Stimulated activated CD4-positive, alpha-beta T cell treated with anti-CD3 and anti-CD28 coated beads, Interleukin-15, amount 100 ng/mL, for 24 hours (primary cell): ENCODE data around the gene FARP2.
A peak's percentile ranks its signal among the peaks of the same experiment; 100 is the strongest.
"Not testable (repeated sequence)": the region's sequence is repeated elsewhere in the genome, so short reads cannot be mapped to it uniquely, and the experiment has no call there.

Experiments
- DNase-seq: peaks from one replicate; pipeline ENCODE4 v3.0.0-alpha.2; 2020

The FARP2 gene

DNA sequence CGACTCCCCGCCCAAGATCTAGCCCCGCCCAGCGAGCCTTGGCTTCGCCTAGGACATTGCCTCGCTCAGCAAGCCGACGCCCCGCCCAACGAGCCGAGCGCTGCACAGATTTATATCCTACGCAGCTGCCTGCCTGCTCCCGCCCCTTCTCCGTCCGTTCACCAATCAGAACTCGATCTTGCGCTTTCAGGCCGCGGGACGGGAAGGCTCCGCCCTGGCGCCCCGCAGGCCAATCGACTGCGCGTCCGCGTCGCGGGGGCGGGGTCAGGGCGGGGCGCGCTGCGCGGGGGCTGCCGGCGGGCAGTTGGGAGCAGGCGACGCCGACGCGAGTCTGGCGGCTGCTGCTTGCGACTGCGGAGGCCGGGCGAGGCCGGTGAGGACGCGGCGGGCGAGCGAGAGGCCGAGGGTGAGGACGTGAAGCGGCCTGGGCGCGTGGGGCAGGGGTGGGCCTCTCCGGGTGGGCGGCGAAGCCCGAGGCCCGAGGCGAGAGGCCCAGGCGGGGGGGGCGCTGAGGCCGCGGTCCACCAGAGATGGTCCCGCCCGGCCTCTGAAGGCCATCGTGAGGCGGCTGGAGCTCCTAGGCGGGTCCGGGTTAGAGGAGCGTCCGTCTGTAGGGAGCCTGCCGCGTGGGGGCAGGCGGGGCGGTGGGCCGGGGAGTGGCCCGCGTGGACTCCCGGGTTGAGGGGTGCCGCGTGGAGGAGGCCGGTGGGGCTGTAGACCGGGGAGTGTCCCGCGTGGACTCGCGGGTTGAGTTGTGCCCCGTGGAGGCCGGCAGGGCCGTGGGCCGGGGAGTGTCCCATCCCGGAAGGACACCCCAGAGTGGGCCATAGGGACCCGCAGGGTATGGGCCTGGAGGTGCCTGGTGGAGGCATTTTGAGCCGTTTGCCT, at the start of gene FARP2:
Gene FARP2 (plus strand): TSS at position 303 of the 888 bp plus-strand sequence. CDS start 16,823 bp downstream, outside the sequence.
- DNase-seq = peak; percentile 98

DNA sequence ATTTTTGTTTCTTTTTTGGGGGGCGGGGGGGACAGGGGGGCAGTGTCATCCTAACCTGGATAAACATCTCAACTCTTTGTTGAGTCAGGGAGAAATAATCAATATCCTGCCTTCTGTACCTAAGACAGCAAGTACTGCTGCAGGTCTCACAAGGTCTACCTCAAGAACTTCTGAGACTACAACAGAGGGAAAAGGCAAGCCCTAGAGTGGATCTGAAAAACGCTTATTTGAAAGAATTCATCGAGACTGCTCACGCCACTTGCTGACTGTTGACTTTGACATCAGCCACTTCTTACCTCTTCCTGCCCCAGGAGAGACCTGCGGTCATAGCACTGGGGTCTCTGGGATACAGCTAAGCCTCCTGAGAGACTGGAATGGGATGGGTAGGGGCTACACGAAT, 49.0 kb upstream of the FARP2 start:
- DNase-seq = no peak

DNA sequence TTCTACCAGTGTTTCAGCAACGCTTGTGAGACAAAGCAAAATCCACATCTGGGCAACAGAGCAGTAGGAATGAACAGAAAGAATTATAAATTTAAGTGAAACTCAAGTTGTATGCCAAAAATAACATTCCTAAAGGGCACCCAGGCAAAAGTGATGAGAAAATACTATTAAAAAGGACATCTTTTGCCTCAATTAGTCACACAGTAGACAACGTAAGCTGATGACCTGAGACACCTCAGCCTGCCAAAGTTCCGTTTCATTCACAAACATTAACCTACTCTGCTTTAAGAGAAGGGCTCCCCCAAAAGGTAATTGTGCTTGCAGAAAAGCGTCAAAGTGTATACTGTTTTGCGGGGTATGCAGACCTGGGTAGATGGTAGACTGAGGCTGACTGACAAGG, 47.8 kb upstream of the FARP2 start:
- no peak for DNase-seq

GRCh38 chr2:241308832-241309500, 47.1 kb upstream of the FARP2 start:
- DNase-seq = no peak

GRCh38 chr2:241309684-241310117, 46.4 kb upstream of the FARP2 start:
- DNase-seq = peak; percentile 77

DNA sequence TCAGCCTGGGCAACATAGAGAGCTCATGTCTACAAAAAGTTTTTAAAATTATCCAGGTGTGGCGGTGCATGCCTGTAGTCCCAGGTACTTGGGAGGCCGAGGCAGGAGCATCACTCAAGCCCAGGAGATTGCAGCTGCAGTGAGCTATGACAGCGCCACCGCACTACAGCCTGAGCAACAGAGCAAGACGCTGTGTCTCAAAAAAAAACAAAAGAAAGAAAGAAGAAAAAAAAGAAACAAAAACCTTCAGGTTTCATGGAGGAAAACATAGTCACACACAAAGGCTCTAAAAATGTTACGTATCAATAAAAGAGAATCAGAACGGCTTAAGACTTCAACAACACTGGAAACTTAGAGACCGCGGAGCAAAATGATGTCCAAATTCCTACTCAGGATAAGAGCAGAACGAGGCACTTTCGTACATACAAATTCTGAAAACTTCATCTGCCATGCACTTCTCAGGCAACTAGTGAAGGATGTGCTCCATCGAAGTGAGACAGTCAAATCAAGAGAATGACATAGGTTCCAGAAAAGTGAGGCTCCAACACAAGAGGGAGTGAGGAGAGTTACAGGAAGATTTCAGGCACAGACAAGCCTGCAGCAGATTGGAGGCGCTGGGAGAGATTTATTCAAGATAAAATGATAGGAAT, 45.0 kb upstream of the FARP2 start:
- DNase-seq = no peak

GRCh38 chr2:241312082-241312481, 44.0 kb upstream of the FARP2 start:
- DNase-seq = no peak

- DNase-seq = no peak
These were observed 42.5 kb upstream of the FARP2 start for GRCh38 chr2:241313543-241314095.

DNA sequence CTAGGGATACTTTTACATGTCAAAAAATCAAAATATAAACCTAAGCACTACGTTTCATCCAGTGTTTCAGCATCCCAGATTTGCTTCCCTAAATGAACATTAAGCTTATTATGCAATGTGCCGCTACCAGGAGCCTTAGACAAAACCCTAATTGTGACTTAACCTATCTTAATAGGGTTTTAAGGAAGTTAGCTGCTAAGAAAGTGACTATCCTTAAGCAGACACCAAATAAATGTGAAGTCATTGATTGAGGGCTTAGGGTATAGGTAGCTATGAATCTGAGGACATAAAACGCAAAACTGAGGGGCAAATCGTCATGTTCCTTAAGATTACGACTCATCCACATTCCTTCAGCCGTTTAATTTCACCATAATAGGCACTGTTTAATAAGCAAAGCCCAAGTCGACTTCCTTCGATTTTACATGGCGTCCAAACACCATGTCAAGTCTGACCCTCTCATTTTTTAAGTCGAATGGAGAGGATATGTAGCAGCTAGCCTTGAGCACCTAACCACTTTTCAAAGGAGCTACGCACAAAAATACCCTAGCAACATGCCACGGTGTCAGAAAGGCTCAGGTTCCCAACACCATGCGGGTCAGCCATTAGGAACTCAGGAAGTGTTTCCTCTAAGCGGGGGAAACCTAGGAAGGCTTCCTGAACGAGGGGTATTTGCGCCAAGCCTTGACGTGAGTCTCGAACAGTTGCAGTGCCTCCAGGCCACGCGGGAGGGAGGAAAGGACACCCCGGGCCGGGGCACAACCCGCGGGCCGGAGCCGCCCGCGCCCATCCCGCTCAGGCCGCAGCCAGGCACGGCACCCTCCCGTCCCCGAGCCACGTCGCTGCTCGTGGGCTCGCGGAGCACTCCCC, 41.6 kb upstream of the FARP2 start:
- DNase-seq = no peak

- peak; percentile 100 for DNase-seq
These were observed 40.8 kb upstream of the FARP2 start, which contains the start of gene HDLBP for GRCh38 chr2:241315093-241315878. TSS of gene HDLBP (minus strand) at chr2:241315672. CDS start at chr2:241266869, 48,803 bp downstream.

DNA sequence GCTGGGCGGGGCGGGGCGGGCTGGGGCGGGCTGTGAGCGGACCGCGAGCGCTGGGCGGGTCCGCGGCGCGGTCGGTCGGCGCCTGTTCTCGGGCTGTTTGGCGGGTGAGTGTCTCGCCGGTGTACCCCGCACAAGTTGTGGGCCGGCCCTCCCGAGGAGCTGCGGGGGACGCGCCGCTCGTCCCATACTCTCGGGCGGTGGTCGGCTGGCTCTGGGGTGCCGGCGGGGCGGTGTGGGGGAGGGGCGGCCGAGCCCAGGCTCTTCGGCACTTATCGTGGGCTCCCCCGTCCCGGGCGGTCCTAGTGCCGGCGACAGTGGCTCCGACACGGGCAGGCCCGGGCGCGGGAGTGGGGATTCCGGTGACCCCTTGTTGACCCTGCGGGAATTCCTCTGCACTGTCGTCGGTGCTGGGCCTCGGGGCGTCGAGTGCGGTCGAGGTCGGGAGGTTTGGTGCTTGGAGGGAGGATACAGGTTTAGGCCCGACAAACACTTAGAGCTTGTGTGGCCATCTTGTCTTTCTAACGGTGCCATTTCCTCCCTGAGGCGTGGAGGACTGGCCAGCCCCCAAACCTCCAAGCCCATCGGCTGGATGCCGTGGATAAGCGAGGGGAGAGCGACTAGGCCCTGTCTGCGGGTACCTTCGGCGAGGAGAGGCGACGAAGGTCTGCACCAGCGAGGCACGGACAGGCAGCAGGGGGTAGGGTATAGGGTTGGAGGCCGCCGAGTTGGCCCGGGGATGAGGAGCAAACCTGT, 40.0 kb upstream of the FARP2 start, which contains the start of gene SEPTIN2:
Gene SEPTIN2 (plus strand): TSS at position 47 of the 753 bp plus-strand sequence. CDS start 8,308 bp downstream, outside the sequence.
- peak; percentile 78 for DNase-seq

- DNase-seq = no peak
These were observed 39.3 kb upstream of the FARP2 start for GRCh38 chr2:241316825-241317224.

DNA sequence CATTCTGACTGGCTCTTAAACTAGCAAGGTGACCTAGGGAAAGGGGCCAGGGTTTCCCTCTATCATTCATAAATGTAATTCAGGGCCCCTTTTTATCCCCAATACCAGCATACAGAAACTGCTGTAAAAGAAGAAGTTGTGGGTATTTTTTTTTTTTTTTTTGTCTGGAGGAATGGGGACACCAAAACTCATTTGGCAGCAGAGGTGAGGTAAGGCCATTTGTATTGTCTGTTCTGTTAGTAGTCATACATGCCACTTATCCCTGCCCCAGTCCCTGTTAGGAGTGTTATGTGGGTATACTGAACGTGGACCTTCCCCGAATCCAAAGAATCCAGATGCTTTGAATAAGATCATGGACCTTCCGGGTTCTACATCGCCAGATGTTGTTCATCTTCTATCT, 38.7 kb upstream of the FARP2 start:
- no peak for DNase-seq

- not testable (repeated sequence) for DNase-seq
These were observed 37.3 kb upstream of the FARP2 start for GRCh38 chr2:241318830-241319229.

DNA sequence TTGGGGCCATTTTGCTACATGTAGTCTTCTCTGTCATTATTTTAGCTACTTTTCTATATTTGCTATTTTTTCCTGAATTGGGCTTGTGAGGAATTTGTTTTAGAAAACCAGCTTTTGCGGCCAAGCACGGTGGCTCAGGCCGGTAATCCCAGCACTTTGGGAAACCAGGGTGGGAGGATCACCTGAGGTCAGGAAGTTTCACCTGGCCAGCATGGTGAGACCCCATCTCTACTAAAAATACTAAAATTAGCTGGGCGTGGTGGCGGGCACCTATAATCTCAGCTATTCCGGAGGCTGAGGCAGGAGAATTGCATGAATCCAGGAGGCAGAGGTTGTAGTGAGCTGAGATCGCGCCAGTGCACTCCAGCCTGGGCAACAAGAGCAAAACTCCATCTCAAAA, 35.7 kb upstream of the FARP2 start:
- no peak for DNase-seq

DNA sequence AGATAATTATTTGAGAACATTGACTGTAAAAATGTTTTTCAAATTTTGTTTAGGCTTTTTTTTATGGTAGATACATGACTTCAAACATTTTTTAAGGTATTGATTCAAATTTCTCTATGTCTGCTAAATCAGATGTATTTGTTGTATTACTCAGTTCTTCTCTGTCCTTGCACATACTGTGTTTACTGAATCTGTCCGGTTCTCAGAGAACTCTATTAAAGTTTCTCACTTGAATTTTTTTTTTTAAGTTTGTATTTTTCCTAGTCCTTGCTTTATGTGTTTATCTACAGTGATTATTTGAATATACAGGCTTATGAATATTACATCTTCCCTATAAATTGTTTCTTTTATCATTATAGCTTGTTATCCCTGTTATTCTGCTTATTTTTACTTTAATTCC, 35.1 kb upstream of the FARP2 start:
- DNase-seq = no peak

GRCh38 chr2:241321886-241322285, 34.2 kb upstream of the FARP2 start:
- DNase-seq = no peak

DNA sequence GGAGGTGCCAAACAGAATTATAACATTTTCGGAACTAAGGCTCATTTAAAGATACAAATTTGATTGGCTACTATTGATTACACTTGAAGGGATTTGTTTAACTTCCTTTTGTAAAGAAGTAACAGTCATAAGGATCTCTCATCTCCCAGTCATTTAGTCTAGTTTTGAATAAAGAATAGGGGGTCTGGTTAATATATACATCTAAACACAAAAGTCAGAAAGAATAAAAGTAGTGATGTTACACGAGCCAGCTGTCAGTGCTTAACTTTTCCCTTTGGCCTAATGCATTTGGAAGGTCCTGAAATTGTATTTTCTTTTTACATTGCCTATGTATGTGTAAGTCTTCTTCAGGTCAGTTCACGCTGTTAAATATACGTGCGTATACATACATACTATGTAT, 32.3 kb upstream of the FARP2 start:
- DNase-seq = no peak

DNA sequence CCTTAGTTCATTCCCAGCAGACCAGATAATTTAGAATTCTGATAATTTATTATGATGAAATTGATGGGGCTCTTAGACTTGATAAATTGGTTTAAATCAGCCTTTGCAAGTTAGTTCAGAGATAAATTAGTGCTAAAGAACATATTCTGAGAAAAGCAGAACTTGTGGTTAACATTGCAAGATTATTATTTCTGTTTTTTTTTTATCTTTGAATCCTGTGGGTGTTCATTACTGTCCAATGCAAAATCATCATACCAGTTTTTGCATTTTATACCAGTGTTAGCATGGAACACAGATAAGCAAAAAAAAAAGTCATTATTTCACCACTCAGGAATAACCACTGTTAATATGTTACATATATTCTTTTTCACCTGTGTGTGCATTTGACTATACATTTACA, 31.3 kb upstream of the FARP2 start:
- DNase-seq = no peak

- DNase-seq = no peak
These were observed 30.8 kb upstream of the FARP2 start for GRCh38 chr2:241325257-241325656.
